HG03139 (cell line): ENCODE results near the gene ECE2.
"Not testable (repeated sequence)": the region's sequence is repeated elsewhere in the genome, so short reads cannot be mapped to it uniquely, and the experiment has no call there.

Source experiments
- ATAC-seq: cut with Tn5 transposase; IDR thresholded peaks from one replicate; pipeline ENCODE4 v1.9.1; 2021; ENCODE audit not compliant: unreplicated experiment

ECE2 gene

DNA sequence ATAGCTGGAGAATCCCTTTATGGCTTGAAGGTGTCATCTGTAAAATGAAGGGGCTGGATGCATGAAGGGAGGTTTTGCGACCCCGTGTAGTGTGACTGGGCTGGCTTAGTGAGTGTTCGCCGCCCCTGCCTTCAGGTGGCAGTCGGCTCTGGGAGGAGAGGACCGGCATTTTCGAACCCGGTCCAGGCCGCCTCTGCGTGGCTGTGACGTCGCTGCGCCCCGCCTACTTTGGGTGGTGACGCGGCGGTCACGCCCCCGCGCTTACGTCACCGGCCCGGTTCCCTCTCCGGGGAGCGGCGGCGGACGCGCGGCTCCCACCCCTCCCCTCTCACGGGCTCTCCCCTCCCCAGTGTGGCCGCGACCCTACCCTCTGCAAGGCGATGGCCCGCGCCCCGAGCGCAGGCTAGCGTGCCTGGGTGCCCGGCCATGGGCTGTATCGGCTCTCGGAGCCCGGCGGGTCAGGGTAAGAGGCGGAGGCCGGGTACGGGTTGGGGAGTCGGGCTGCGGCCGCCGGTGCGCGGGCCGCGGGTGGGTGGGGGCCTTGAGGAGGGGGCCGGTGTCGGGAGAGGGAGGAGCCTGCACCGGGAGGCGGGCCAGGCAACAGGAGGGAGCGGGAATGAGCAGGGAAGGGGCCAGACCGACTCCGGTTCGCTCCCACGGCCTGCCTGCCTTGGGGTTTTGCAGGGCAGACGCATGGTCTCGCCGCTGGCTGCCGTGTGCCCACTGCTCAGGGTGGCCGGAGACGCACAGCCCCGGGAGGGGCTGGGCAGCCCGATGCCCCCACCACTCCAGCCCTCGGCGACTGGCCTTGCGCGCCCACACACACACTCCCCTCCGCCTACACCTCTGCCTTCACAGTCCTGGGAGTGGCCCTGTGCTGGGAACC is 60.1 kb downstream of the ECE2 start:
- ATAC-seq, result peak; percentile 57

DNA sequence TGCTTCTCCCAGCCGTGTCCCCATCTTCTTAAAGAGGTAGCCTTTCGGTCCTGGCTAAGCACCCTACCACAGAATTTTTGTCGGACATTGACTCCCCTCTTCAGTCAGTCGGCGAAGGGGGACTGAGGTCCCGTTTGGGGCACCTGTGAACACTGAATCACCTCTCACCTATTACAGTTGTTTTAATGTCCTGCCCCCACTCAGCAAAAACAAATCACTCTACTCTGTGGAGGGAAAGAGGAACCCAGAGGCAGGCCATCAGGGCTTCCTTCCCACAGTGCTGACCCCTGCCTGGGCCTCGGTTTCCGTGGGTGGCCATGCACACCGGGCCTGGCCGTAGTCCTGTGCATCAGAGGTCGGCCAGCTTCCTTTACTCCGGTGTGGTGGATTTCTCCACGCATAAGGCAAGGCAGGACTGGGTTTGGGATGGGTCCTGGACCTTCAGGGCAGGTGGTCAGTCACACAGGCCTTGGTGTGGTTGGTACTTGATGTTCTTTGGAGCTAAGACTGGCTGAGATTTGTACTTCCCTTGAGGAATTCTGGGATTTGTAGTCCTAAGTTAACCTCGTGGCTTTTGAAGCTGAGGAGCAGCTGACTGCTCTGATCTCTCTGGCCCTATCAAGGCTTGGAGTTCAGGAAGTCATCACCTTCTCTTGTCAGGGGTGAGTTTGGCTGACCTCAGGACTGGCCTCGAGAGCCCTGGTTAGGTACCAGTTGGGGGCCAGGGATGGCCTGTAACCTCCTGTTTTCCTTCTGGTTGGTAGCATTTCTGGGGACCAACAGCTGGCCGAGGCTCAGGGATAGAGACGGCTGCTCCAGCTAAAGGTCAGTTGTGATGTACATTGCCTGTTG is 61.0 kb downstream of the ECE2 start:
- ATAC-seq, result no peak

DNA sequence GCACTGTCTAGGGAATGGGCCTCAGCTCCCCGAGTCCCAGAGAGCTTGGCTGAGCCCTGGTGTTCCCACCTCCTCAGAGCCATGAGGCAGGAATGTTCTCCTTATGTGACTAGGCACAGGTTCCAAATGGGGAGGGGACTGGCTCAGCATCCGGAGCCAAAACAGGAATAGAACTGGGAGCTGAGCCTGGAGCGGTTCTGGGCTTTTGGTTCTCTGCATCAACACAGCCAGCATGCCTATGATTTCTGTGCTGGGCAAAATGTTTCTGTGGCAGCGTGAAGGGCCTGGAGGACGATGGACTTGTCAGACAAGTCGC is 61.5 kb downstream of the ECE2 start, which contains the start of gene FAM131A:
FAM131A (plus strand) TSS at position 202 of the 316 bp plus-strand sequence; CDS start at position 233, 31 bp downstream.
- no peak for ATAC-seq

DNA sequence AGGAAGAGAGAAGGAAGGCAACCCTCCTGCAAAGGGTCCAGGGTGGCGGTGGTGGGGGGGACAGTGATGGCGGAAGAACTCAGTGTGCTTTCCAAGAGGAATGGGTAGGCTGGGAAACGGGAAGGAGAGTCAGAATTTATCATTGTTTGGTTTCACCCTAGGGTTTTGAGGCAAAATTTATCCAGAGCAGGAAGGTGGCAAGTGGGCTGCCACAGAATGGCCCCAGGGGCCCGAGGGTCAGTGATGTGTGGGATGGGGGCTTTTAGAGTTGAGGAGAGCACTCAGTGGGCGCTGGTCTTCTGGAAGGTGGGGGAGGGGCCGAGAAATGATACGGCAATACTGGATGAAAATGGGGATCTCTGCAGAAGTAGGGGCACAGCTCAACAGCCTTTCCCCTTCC is 62.2 kb downstream of the ECE2 start:
- no peak for ATAC-seq

DNA sequence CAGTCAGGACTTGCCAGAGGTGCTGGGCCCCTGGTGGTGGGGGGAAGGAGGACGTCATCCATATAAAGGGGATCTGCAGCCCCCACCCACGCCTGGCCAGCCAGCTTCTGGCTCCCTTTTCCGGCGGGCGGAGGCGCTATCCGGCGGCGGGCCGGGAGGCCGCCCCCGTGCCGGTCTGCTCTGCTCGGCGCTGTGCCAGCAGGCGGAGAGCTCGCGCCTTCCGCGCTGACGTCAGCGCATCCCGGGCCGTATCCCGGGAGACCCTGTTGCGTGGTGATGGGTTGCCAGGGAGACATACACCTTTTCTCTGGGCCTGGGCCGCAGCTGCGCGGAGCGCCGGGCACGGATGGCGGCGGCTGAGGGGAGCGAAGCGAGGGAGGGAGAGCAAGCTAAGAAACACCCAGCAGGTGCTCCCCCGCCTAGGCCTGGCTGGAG is 62.7 kb downstream of the ECE2 start:
- no peak for ATAC-seq

DNA sequence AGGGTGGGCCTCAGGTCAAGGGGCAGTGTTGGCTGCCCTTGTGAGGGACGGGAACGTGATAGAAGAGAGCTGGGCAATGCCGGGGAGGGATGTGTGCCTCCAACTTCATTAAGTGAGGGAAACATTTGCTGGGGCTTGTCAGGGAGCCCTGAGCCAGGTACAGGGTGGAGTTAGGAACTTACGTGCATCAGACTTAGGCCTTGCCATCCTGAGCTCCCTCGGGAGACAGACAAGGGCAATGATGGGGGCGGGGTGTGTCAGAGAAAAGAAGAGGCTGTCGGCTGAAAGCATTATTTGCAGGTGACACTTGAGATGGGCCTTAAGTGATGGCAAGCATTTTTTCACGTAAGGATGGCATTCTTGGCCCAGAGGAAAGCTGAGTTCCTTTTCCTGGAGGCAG is 63.2 kb downstream of the ECE2 start:
- ATAC-seq, result no peak

DNA sequence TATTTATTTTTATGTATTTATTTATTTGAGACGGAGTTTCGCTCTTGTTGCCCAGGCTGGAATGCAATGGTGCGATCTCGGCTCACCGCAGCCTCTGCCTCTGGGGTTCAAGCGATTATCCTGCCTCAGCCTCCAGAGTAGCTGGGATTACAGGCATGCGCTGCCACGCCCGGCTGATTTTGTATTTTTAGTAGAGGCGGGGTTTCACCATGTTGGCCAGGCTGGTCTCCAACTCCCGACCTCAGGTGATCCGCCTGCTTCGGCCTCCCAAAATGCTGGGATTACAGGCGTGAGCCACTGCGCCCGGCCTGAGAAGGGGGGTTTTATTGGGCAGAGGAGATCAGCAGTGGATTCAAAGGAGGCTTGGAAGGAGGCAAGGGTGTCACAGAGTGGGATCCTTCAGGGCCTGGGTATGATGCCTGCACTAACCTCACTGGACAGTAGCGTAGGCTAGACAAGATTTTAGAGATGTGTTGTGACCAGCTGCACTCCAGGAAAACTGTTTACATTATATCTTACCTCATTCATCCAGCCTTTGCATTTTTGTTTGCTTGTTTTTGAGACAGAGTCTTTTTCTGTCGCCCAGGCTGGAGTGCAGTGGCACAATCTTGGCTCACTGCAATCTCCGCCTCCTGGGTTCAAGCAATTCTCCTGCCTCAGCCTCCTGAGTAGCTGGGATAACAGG is 63.8 kb downstream of the ECE2 start:
- ATAC-seq, result not testable (repeated sequence)

DNA sequence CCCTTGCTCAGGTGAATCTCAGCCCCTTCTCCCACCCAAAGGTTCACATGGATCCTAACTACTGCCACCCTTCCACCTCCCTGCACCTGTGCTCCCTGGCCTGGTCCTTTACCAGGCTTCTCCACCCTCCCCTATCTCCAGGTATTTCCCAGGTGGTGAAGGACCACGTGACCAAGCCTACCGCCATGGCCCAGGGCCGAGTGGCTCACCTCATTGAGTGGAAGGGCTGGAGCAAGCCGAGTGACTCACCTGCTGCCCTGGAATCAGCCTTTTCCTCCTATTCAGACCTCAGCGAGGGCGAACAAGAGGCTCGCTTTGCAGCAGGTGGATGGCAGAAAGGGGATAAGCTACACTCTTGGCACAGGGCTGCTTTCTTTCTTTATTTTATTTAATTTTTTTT is 66.1 kb downstream of the ECE2 start:
- ATAC-seq, result no peak
